Activated CD8-positive, alpha-beta memory T cell treated with anti-CD3 and anti-CD28 coated beads, Interleukin-2, amount 50 U/mL, for 48 hours (primary cell): ENCODE measurements around the gene PES1.
"Not testable (repeated sequence)": the region's sequence is repeated elsewhere in the genome, so short reads cannot be mapped to it uniquely, and the experiment has no call there.

Source experiments
- DNase-seq: peaks from one replicate; pipeline ENCODE4 v3.0.0-alpha.2; 2020

Gene PES1

GRCh38 chr22:30591588-30592359 lies at the start of gene PES1:
Gene PES1, minus strand, starts transcription at chr22:30591910. Its CDS starts 77 bp downstream, at chr22:30591833.
- peak; percentile 94 for DNase-seq

GRCh38 chr22:30640839-30641430 lies 49.2 kb upstream of the PES1 start:
- DNase-seq, result no peak

- no peak for DNase-seq
Observed at GRCh38 chr22:30640361-30640760, 48.7 kb upstream of the PES1 start.

- no peak for DNase-seq
Observed at GRCh38 chr22:30637701-30638114, 46.0 kb upstream of the PES1 start.

GRCh38 chr22:30636226-30637077 lies 44.7 kb upstream of the PES1 start:
- DNase-seq, result peak; percentile 66

GRCh38 chr22:30635273-30636225 lies 43.8 kb upstream of the PES1 start, which contains the start of gene SLC35E4:
Gene SLC35E4, plus strand, starts transcription at chr22:30635781. Its CDS starts 670 bp downstream, at chr22:30636451.
- peak; percentile 99 for DNase-seq

GRCh38 chr22:30634471-30635233 lies 42.9 kb upstream of the PES1 start:
- peak; percentile 98 for DNase-seq

GRCh38 chr22:30631469-30631868 lies 39.8 kb upstream of the PES1 start:
- not testable (repeated sequence) for DNase-seq

- DNase-seq, result no peak
Observed at GRCh38 chr22:30628491-30628890, 36.8 kb upstream of the PES1 start.

GRCh38 chr22:30627471-30627870 lies 35.8 kb upstream of the PES1 start:
- DNase-seq, result no peak

- DNase-seq, result no peak
Observed at GRCh38 chr22:30626413-30626812, 34.7 kb upstream of the PES1 start.

- not testable (repeated sequence) for DNase-seq
Observed at GRCh38 chr22:30619909-30620308, 28.2 kb upstream of the PES1 start.

GRCh38 chr22:30617819-30618218 lies 26.1 kb upstream of the PES1 start:
- DNase-seq, result no peak

GRCh38 chr22:30615543-30615954 lies 23.8 kb upstream of the PES1 start:
- no peak for DNase-seq

GRCh38 chr22:30614879-30615278 lies 23.2 kb upstream of the PES1 start:
- no peak for DNase-seq

GRCh38 chr22:30614268-30614667 lies 22.6 kb upstream of the PES1 start:
- DNase-seq, result no peak

- DNase-seq, result no peak
Observed at GRCh38 chr22:30612789-30613188, 21.1 kb upstream of the PES1 start.

GRCh38 chr22:30611197-30611596 lies 19.5 kb upstream of the PES1 start:
- no peak for DNase-seq

- no peak for DNase-seq
Observed at GRCh38 chr22:30610299-30610698, 18.6 kb upstream of the PES1 start.

GRCh38 chr22:30609260-30610185 lies 17.8 kb upstream of the PES1 start:
- no peak for DNase-seq
